Measurements from ENCODE around the gene LCLAT1.
A peak's percentile ranks its signal among the peaks of the same experiment; 100 is the strongest.

Gene LCLAT1

GRCh38 chr2:30447149-30448045 lies at the start of gene LCLAT1:
TSS of gene LCLAT1 (plus strand) at chr2:30447246. CDS start at chr2:30525591, 78,345 bp downstream.
- DNase-seq: peak; percentile 84 to 89

- no peak for DNase-seq
Measured at GRCh38 chr2:30398084-30398873, 48.8 kb upstream of the LCLAT1 start.

GRCh38 chr2:30400151-30400954 lies 46.7 kb upstream of the LCLAT1 start:
- DNase-seq: no peak

GRCh38 chr2:30402441-30403182 lies 44.4 kb upstream of the LCLAT1 start:
- DNase-seq: no peak

- no peak for DNase-seq
Measured at GRCh38 chr2:30403592-30404312, 43.3 kb upstream of the LCLAT1 start.

- DNase-seq: no peak
Measured at GRCh38 chr2:30404319-30405259, 42.5 kb upstream of the LCLAT1 start.

GRCh38 chr2:30405260-30405605 lies 41.8 kb upstream of the LCLAT1 start:
- no peak for DNase-seq

- no peak for DNase-seq
Measured at GRCh38 chr2:30406853-30407252, 40.2 kb upstream of the LCLAT1 start.

GRCh38 chr2:30408961-30409387 lies 38.1 kb upstream of the LCLAT1 start:
- DNase-seq: no peak

- DNase-seq: peak; percentile 26 to 34
Measured at GRCh38 chr2:30410217-30410616, 36.8 kb upstream of the LCLAT1 start.

- DNase-seq: no peak
Measured at GRCh38 chr2:30412047-30412683, 34.9 kb upstream of the LCLAT1 start.

GRCh38 chr2:30412684-30413570 lies 34.1 kb upstream of the LCLAT1 start:
- no peak for DNase-seq

- no peak for DNase-seq
Measured at GRCh38 chr2:30414961-30415360, 32.1 kb upstream of the LCLAT1 start.

- no peak for DNase-seq
Measured at GRCh38 chr2:30417253-30417652, 29.8 kb upstream of the LCLAT1 start.

- DNase-seq: no peak
Measured at GRCh38 chr2:30421026-30421603, 25.9 kb upstream of the LCLAT1 start.

GRCh38 chr2:30421604-30422443 lies 25.2 kb upstream of the LCLAT1 start:
- DNase-seq: peak; percentile 28 to 43

- peak; percentile 86 to 91 for DNase-seq
Measured at GRCh38 chr2:30422444-30423040, 24.5 kb upstream of the LCLAT1 start.

All from activated CD4-positive, alpha-beta T cell treated with anti-CD3 and anti-CD28 coated beads for 4 hours (primary cell).